Uterus (tissue), 4 donors: ENCODE measurements around the gene RET. TPM values are rescaled to one million over a fixed set of nuclear protein-coding genes. Genes with fewer than 3 reads are reported as not detected.
"Not testable (repeated sequence)": the region's sequence is repeated elsewhere in the genome, so short reads cannot be mapped to it uniquely, and the experiment has no call there.

Experiments
- DNase-seq, 2 donors: peaks; one replicate each; pipeline ENCODE4 v3.0.0-alpha.2; 2019 to 2020
- H3K27ac ChIP-seq, 2 donors: fragments of 200-600 bp; sonication (generic); 1 replicate in 1 of 2; 2 replicates in 1 of 2; pipeline ENCODE4 v1.5.1; 2016 to 2018
- H3K27me3 ChIP-seq, 2 donors: fragments of 200-600 bp; sonication (generic); one replicate each; pipeline ENCODE4 v1.5.1; 2018 to 2019; ENCODE audit warnings: control low read depth in 1 of 2
- H3K36me3 ChIP-seq, 2 donors: fragments of 200-600 bp; sonication (generic); one replicate each; pipeline ENCODE4 v1.5.1; 2019; ENCODE audit warnings: control low read depth in 1 of 2
- H3K4me1 ChIP-seq, 2 donors: fragments of 200-600 bp; sonication (generic); one replicate each; pipeline ENCODE4 v1.5.1; 2018 to 2019; ENCODE audit warnings: control low read depth in 1 of 2
- H3K4me3 ChIP-seq, 2 donors: fragments of 200-600 bp; sonication (generic); 1 replicate in 1 of 2; 2 replicates in 1 of 2; pipeline ENCODE4 v1.5.1; 2018 to 2019; ENCODE audit warnings: mild to moderate bottlenecking in 1 of 2
- H3K9me3 ChIP-seq, 2 donors: fragments of 200-600 bp; sonication (generic); one replicate each; pipeline ENCODE4 v1.5.1; 2019; ENCODE audit warnings: control low read depth in 1 of 2
- CTCF ChIP-seq, 4 experiments: fragments of 200-600 bp in 2 of 4; fragments of 450-650 bp in 2 of 4; sonication (generic) in 2 of 4; IDR thresholded peaks; one replicate each; pipeline ENCODE4 v1.5.1; 2016 to 2019; ENCODE audit warnings: antibody characterized with exemption in 4 of 4, mild to moderate bottlenecking in 2 of 4, moderate library complexity in 1 of 4
- POLR2A ChIP-seq, 2 donors: fragments of 450-650 bp; IDR thresholded peaks; one replicate each; pipeline ENCODE4 v1.6.1; 2016; ENCODE audit warnings: antibody characterized with exemption in 2 of 2, mild to moderate bottlenecking in 1 of 2, moderate library complexity in 1 of 2
- intact Hi-C: fragments of 100-400 bp; cut with DNase I; formaldehyde crosslinking; loops from one replicate; pipeline ENCODE4 v1.15.1; 2023; ENCODE audit warnings: low total_unique reads
- total RNA-seq, 4 donors: library from RNA; depleted of rRNA in 3 of 4; stranded (reverse); fragments of >200 nt in 3 of 4; gene quantifications; one replicate each; pipeline versions ENCODE4 v1.1.0 to v1.2.4, GENCODE V29; 2014 to 2023
- donor health status: DM: yes; HTN: yes; CAD: no.

Gene RET
- total RNA-seq, 4 donors from 2014 or later, result under 0.01 to 6.3 (median 1.0) TPM

- Histone ChIP-seq H3K4me1 (no peaks in the 10 kb centered on the region), H3K27me3 (no peaks in the 10 kb centered on the region), H3K4me3 (no peak overlapping the region), H3K9me3 (no peaks in the 10 kb centered on the region), H3K36me3 (no peaks in the 10 kb centered on the region), H3K27ac (no peak overlapping the region)
- DNase-seq, result no peak
- TF ChIP-seq CTCF (IDR thresholded peaks at IDR 0.05), result no peak
- no peak for TF ChIP-seq POLR2A (IDR thresholded peaks at IDR 0.05)
- intact Hi-C loops, result no loop called here
Measured at GRCh38 chr10:43090664-43091063, 13.8 kb downstream of the RET start.

- H3K4me3 ChIP-seq, result no peak overlapping the region
Measured at GRCh38 chr10:43091846-43092245, 15.0 kb downstream of the RET start.

GRCh38 chr10:43093423-43094076, 16.7 kb downstream of the RET start:
- no peak for DNase-seq
- H3K4me1 ChIP-seq, result no peaks in the 10 kb centered on the region
- intact Hi-C loops, result no loop called here
- no peak overlapping the region for H3K4me3 ChIP-seq
- no peaks in the 10 kb centered on the region for H3K36me3 ChIP-seq
- TF ChIP-seq CTCF (IDR thresholded peaks at IDR 0.05) (no peak), POLR2A (IDR thresholded peaks at IDR 0.05) (no peak)
- no peaks in the 10 kb centered on the region for H3K9me3 ChIP-seq
- H3K27me3 ChIP-seq, result no peaks in the 10 kb centered on the region
- H3K27ac ChIP-seq, result no peak overlapping the region

More at GRCh38 chr10:43091846-43092245, 15.0 kb downstream of the RET start:
- Histone ChIP-seq H3K9me3 (no peaks in the 10 kb centered on the region), H3K36me3 (no peaks in the 10 kb centered on the region), H3K27ac (no peak overlapping the region), H3K27me3 (no peaks in the 10 kb centered on the region), H3K4me1 (no peaks in the 10 kb centered on the region)
- TF ChIP-seq POLR2A (IDR thresholded peaks at IDR 0.05) (no peak), CTCF (IDR thresholded peaks at IDR 0.05) (no peak)
- intact Hi-C loops, result no loop called here
- DNase-seq, result no peak

- H3K4me3 ChIP-seq, result no peak overlapping the region
- TF ChIP-seq CTCF (IDR thresholded peaks at IDR 0.05), result no peak
- TF ChIP-seq POLR2A (IDR thresholded peaks at IDR 0.05), result no peak
- no peaks in the 10 kb centered on the region for H3K27me3 ChIP-seq
- DNase-seq, result no peak
- intact Hi-C loops, result no loop called here
- H3K4me1 ChIP-seq, result no peaks in the 10 kb centered on the region
- H3K9me3 ChIP-seq, result no peaks in the 10 kb centered on the region
- no peak overlapping the region for H3K27ac ChIP-seq
- H3K36me3 ChIP-seq, result no peaks in the 10 kb centered on the region
Measured at GRCh38 chr10:43094085-43094484, 17.2 kb downstream of the RET start.

- H3K9me3 ChIP-seq, DNase-seq, H3K4me3 ChIP-seq, H3K36me3 ChIP-seq, H3K27me3 ChIP-seq, H3K27ac ChIP-seq, H3K4me1 ChIP-seq, intact Hi-C loops: not testable (repeated sequence)
Measured at GRCh38 chr10:43099339-43099738, 22.5 kb downstream of the RET start.

- intact Hi-C loops, result no loop called here
- H3K4me1 ChIP-seq, result peaks cover 0 to 5% of the 10 kb centered on the region in 2 donors
- TF ChIP-seq POLR2A (IDR thresholded peaks at IDR 0.05) (no peak), CTCF (IDR thresholded peaks at IDR 0.05) (no peak)
- H3K27me3 ChIP-seq, result no peaks in the 10 kb centered on the region
- no peaks in the 10 kb centered on the region for H3K36me3 ChIP-seq
- no peak overlapping the region for H3K4me3 ChIP-seq
- no peak overlapping the region for H3K27ac ChIP-seq
- no peaks in the 10 kb centered on the region for H3K9me3 ChIP-seq
- DNase-seq, result no peak
Measured at GRCh38 chr10:43099928-43100327, 23.1 kb downstream of the RET start.
